ENCODE data around the gene ASIC4. TPM values are rescaled to one million over a fixed set of nuclear protein-coding genes. Genes with fewer than 3 reads are reported as not detected.

ASIC4 gene
- polyA plus RNA-seq, 1 donor = 0.20 TPM

- no peak for DNase-seq
Measured at GRCh38 chr2:219533930-219534661, 19.8 kb downstream of the ASIC4 start.

GRCh38 chr2:219536425-219536824, 22.1 kb downstream of the ASIC4 start:
- no peak for DNase-seq

GRCh38 chr2:219536967-219537366, 22.7 kb downstream of the ASIC4 start:
- no peak for DNase-seq

GRCh38 chr2:219537657-219538488, 23.6 kb downstream of the ASIC4 start:
- DNase-seq = no peak

GRCh38 chr2:219538504-219538951, 24.2 kb downstream of the ASIC4 start:
- DNase-seq = no peak

GRCh38 chr2:219538956-219539788, 24.9 kb downstream of the ASIC4 start:
- no peak for DNase-seq

GRCh38 chr2:219539926-219540678, 25.8 kb downstream of the ASIC4 start:
- no peak for DNase-seq

GRCh38 chr2:219540784-219541504, 26.7 kb downstream of the ASIC4 start:
- no peak for DNase-seq

- peak; percentile 77 for DNase-seq
Measured at GRCh38 chr2:219541611-219542180, 27.4 kb downstream of the ASIC4 start.

GRCh38 chr2:219542931-219543595, 28.8 kb downstream of the ASIC4 start:
- DNase-seq = no peak

GRCh38 chr2:219543596-219544358, 29.5 kb downstream of the ASIC4 start, which contains the start of the genes CHPF and TMEM198:
CHPF (minus strand) TSS chr2:219543809; CDS start chr2:219543538, 271 bp downstream.
TMEM198 (plus strand) TSS chr2:219544028; CDS start chr2:219544728, 700 bp downstream.
- DNase-seq = peak; percentile 99

- no peak for DNase-seq
Measured at GRCh38 chr2:219544567-219544966, 30.3 kb downstream of the ASIC4 start.

GRCh38 chr2:219545295-219545942, 31.1 kb downstream of the ASIC4 start:
- DNase-seq = no peak

- DNase-seq = no peak
Measured at GRCh38 chr2:219545943-219546352, 31.7 kb downstream of the ASIC4 start.

GRCh38 chr2:219547621-219548020, 33.3 kb downstream of the ASIC4 start:
- DNase-seq = no peak

- no peak for DNase-seq
Measured at GRCh38 chr2:219548990-219549389, 34.7 kb downstream of the ASIC4 start.

- DNase-seq = no peak
Measured at GRCh38 chr2:219549619-219550018, 35.3 kb downstream of the ASIC4 start.
